HepG2 (cell line): ENCODE data around the gene KLRC2.

Experiments
- CHCHD3 ChIP-seq: sonication (generic); formaldehyde crosslinking; IDR thresholded peaks from 2 replicates; pipeline ENCODE4 v1.8.0; 2022; ENCODE audit warnings: mild to moderate bottlenecking, missing genetic modification reagents, moderate library complexity
- POLR2AphosphoS2 ChIP-seq: IDR thresholded peaks from 2 replicates; pipeline ENCODE4 v1.6.1; 2011; ENCODE audit warnings: low read depth, low read length, improper control_type of control experiment
- TBP ChIP-seq: sonication (generic); formaldehyde crosslinking; IDR thresholded peaks from 2 replicates; pipeline ENCODE4 v1.5.0; 2020; ENCODE audit warnings: missing genetic modification reagents

DNA sequence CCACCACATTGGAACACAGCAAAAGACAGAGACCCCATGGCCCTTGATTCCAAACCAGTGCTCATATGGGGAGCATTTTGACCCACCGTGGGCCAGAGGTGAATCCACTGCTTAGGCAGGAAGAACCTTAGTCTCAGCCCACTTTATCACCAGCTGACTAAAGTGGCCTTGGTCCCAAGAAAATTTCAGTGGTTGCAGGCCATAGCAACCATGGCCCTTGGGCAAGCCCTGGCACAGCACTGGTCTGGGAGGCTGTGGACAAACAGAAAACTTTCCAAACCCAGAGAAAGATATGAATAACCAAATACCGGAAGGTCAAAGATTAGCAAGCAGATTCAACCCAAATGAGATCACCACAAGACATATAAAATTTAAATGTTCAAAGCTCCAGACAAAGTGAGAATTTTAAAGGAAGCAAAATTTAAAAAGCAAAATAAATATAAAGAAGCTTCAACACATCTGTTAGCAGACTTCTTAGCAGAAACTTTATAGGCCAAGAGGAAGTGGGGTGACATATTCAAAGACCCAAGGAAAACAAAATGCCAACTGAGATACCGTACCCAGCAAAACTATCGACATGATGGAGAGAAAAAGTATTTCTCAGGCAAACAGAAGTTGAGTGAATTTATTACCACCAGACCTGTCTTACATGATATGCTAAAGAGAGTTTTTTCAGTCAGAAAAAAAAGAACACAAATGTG is 53.7 kb downstream of the KLRC2 start:
- TF ChIP-seq POLR2AphosphoS2 (no peak), CHCHD3 (CRISPR knock-in tag) (no peak), TBP (CRISPR knock-in tag) (no peak)
